ENCODE results near the gene SEPSECS. TPM values are rescaled to one million over a fixed set of nuclear protein-coding genes. Genes with fewer than 3 reads are reported as not detected.
A peak's percentile ranks its signal among the peaks of the same experiment; 100 is the strongest.

The SEPSECS gene
- polyA plus RNA-seq, 1 donor (not counting 4 experiments of a cell fraction or from before 2014, with no cell fraction given), result 6.6 TPM

- no peaks in the 10 kb centered on the region for H3K27me3 ChIP-seq (ENCODE audit: control insufficient read depth, extremely low read depth, insufficient read depth, low read length)
- DNase-seq (ENCODE audit: low read depth, low spot score) (peak; percentile 90), FAIRE-seq (peak; percentile 99)
- no peak overlapping the region for H2AFZ ChIP-seq (ENCODE audit: control insufficient read depth, low read length)
- H4K20me1 ChIP-seq (ENCODE audit: control insufficient read depth, extremely low read depth, insufficient read depth, low read length), result no peaks in the 10 kb centered on the region
- TF ChIP-seq CTCF (optimal IDR thresholded peaks at IDR 0.05 in 1 of 3, IDR thresholded peaks at IDR 0.05 in 1 of 3, conservative IDR thresholded peaks at IDR 0.05 in 1 of 3; ENCODE audit: extremely low read depth in 1 of 3, insufficient read depth in 2 of 3, low read length in 3 of 3) (no peak), EZH2 (IDR thresholded peaks at IDR 0.05; ENCODE audit: low read length) (no peak)
- no peaks in the 10 kb centered on the region for H3K36me3 ChIP-seq (ENCODE audit: control insufficient read depth in 2 of 2, extremely low read depth in 1 of 2, insufficient read depth in 2 of 2, low read length in 2 of 2)
- dilution Hi-C loops (cut with MboI; ENCODE audit: extremely low pct_ligation_motif_present, low sequenced_read_pairs), result no loop called here
- H3K9me1 ChIP-seq (ENCODE audit: control insufficient read depth, extremely low read depth, insufficient read depth, low read length), result no peaks in the 10 kb centered on the region
- no peaks in the 10 kb centered on the region for H3K79me2 ChIP-seq (ENCODE audit: control insufficient read depth, insufficient read depth, low read length)
- H3K27ac ChIP-seq (ENCODE audit: control insufficient read depth, insufficient read depth, low read length), result peak overlapping the region; percentile 60
- peak overlapping the region; percentile 84 for H3K4me2 ChIP-seq (ENCODE audit: control insufficient read depth, extremely low read depth, insufficient read depth, low read depth, low read length)
- peak overlapping the region in 1 of 3 experiments; percentile 15 for H3K4me3 ChIP-seq (ENCODE audit: control insufficient read depth in 2 of 3, extremely low read depth in 1 of 3, insufficient read depth in 2 of 3, low read depth in 1 of 3, low read length in 3 of 3)
- no peak overlapping the region for H3K9ac ChIP-seq (ENCODE audit: control insufficient read depth, extremely low read depth, insufficient read depth, low read length)
- peaks cover 38% of the 10 kb centered on the region for H3K4me1 ChIP-seq (ENCODE audit: control insufficient read depth, extremely low read depth, insufficient read depth, low read length)
- H3K9me3 ChIP-seq (ENCODE audit: control insufficient read depth, low read depth, low read length), result no peaks in the 10 kb centered on the region
These were observed 13.0 kb upstream of the SEPSECS start for GRCh38 chr4:25172961-25173915.

- Histone ChIP-seq H3K4me2 (ENCODE audit: control insufficient read depth, extremely low read depth, insufficient read depth, low read depth, low read length) (no peak overlapping the region), H3K9me3 (ENCODE audit: control insufficient read depth, low read depth, low read length) (no peaks in the 10 kb centered on the region), H3K4me1 (ENCODE audit: control insufficient read depth, extremely low read depth, insufficient read depth, low read length) (peaks cover 34% of the 10 kb centered on the region), H4K20me1 (ENCODE audit: control insufficient read depth, extremely low read depth, insufficient read depth, low read length) (no peaks in the 10 kb centered on the region), H3K9me1 (ENCODE audit: control insufficient read depth, extremely low read depth, insufficient read depth, low read length) (no peaks in the 10 kb centered on the region), H3K27me3 (ENCODE audit: control insufficient read depth, extremely low read depth, insufficient read depth, low read length) (no peaks in the 10 kb centered on the region), H3K36me3 (ENCODE audit: control insufficient read depth in 2 of 2, extremely low read depth in 1 of 2, insufficient read depth in 2 of 2, low read length in 2 of 2) (no peaks in the 10 kb centered on the region), H3K4me3 (ENCODE audit: control insufficient read depth in 2 of 3, extremely low read depth in 1 of 3, insufficient read depth in 2 of 3, low read depth in 1 of 3, low read length in 3 of 3) (no peak overlapping the region), H3K9ac (ENCODE audit: control insufficient read depth, extremely low read depth, insufficient read depth, low read length) (no peak overlapping the region), H3K79me2 (ENCODE audit: control insufficient read depth, insufficient read depth, low read length) (no peaks in the 10 kb centered on the region), H2AFZ (ENCODE audit: control insufficient read depth, low read length) (no peak overlapping the region), H3K27ac (ENCODE audit: control insufficient read depth, insufficient read depth, low read length) (no peak overlapping the region)
- dilution Hi-C loops (cut with MboI; ENCODE audit: extremely low pct_ligation_motif_present, low sequenced_read_pairs), result no loop called here
- no peak for TF ChIP-seq EZH2 (IDR thresholded peaks at IDR 0.05; ENCODE audit: low read length)
- no peak for TF ChIP-seq CTCF (optimal IDR thresholded peaks at IDR 0.05 in 1 of 3, IDR thresholded peaks at IDR 0.05 in 1 of 3, conservative IDR thresholded peaks at IDR 0.05 in 1 of 3; ENCODE audit: extremely low read depth in 1 of 3, insufficient read depth in 2 of 3, low read length in 3 of 3)
- no peak for FAIRE-seq
- no peak for DNase-seq (ENCODE audit: low read depth, low spot score)
These were observed 11.1 kb upstream of the SEPSECS start for GRCh38 chr4:25171201-25171865.

Measured in keratinocyte (primary cell).